ENCODE results near the gene PTGIR.

The PTGIR gene

GRCh38 chr19:46604781-46605355, 20.0 kb downstream of the PTGIR start:
- DNase-seq (ENCODE audit: low read depth), result peak; percentile 33
- no peak overlapping the region for H3K4me3 ChIP-seq (ENCODE audit: low read depth, low read length)
- TF ChIP-seq POLR2A (IDR thresholded peaks at IDR 0.05; ENCODE audit: extremely low read depth, insufficient read length), result no peak
- TF ChIP-seq, protein P1, sequence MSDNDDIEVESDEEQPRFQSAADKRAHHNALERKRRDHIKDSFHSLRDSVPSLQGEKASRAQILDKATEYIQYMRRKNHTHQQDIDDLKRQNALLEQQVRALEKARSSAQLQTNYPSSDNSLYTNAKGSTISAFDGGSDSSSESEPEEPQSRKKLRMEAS (IDR thresholded peaks at IDR 0.05; ENCODE audit: low read depth, low read length), result no peak
- TF ChIP-seq MYC (IDR thresholded peaks at IDR 0.05; ENCODE audit: low read depth, low read length), result no peak
- TF ChIP-seq CTCF (IDR thresholded peaks at IDR 0.05; ENCODE audit: low read depth, low read length), result no peak

- DNase-seq (ENCODE audit: low read depth), result peak; percentile 37
- H3K4me3 ChIP-seq (ENCODE audit: low read depth, low read length), result no peak overlapping the region
- TF ChIP-seq, protein P1 (IDR thresholded peaks at IDR 0.05; ENCODE audit: low read depth, low read length), result no peak
- TF ChIP-seq MYC (IDR thresholded peaks at IDR 0.05; ENCODE audit: low read depth, low read length) (no peak), CTCF (IDR thresholded peaks at IDR 0.05; ENCODE audit: low read depth, low read length) (no peak), POLR2A (IDR thresholded peaks at IDR 0.05; ENCODE audit: extremely low read depth, insufficient read length) (no peak)
These were observed 21.1 kb downstream of the PTGIR start for GRCh38 chr19:46603752-46604231.

- TF ChIP-seq POLR2A (IDR thresholded peaks at IDR 0.05; ENCODE audit: extremely low read depth, insufficient read length) (no peak), CTCF (IDR thresholded peaks at IDR 0.05; ENCODE audit: low read depth, low read length) (no peak), MYC (IDR thresholded peaks at IDR 0.05; ENCODE audit: low read depth, low read length) (no peak)
- TF ChIP-seq, protein P1 (IDR thresholded peaks at IDR 0.05; ENCODE audit: low read depth, low read length), result no peak
- H3K4me3 ChIP-seq (ENCODE audit: low read depth, low read length), result peak overlapping the region; percentile 77
- peak; percentile 37 for DNase-seq (ENCODE audit: low read depth)
These were observed 21.7 kb downstream of the PTGIR start for GRCh38 chr19:46603195-46603637.

GRCh38 chr19:46602392-46603194, 22.3 kb downstream of the PTGIR start:
- TF ChIP-seq POLR2A (IDR thresholded peaks at IDR 0.05; ENCODE audit: extremely low read depth, insufficient read length) (no peak), CTCF (IDR thresholded peaks at IDR 0.05; ENCODE audit: low read depth, low read length) (no peak), MYC (IDR thresholded peaks at IDR 0.05; ENCODE audit: low read depth, low read length) (no peak)
- TF ChIP-seq, protein P1 (IDR thresholded peaks at IDR 0.05; ENCODE audit: low read depth, low read length), result no peak
- DNase-seq (ENCODE audit: low read depth), result peak; percentile 41
- H3K4me3 ChIP-seq (ENCODE audit: low read depth, low read length), result peak overlapping the region; percentile 77

GRCh38 chr19:46601318-46602224, 23.3 kb downstream of the PTGIR start, which contains the start of gene CALM3:
TSS of gene CALM3 (plus strand) at chr19:46601330. CDS start at chr19:46601435, 105 bp downstream.
- peak within 1 kb of the TSS; percentile 79 for H3K4me3 ChIP-seq (ENCODE audit: low read depth, low read length)
- peak; percentile 44; the same call in 1 of the 2 replicates for TF ChIP-seq MYC (IDR thresholded peaks at IDR 0.05; ENCODE audit: low read depth, low read length)
- TF ChIP-seq, protein P1 (IDR thresholded peaks at IDR 0.05; ENCODE audit: low read depth, low read length), result peak; percentile 70
- TF ChIP-seq CTCF (IDR thresholded peaks at IDR 0.05; ENCODE audit: low read depth, low read length), result no peak
- TF ChIP-seq POLR2A (IDR thresholded peaks at IDR 0.05; ENCODE audit: extremely low read depth, insufficient read length), result peak; percentile 97
- DNase-seq (ENCODE audit: low read depth), result peak; percentile 65

All from NB4 (cell line).